ENCODE results near the gene SLC25A18.
"Not testable (repeated sequence)": the region's sequence is repeated elsewhere in the genome, so short reads cannot be mapped to it uniquely, and the experiment has no call there.

The SLC25A18 gene

DNA sequence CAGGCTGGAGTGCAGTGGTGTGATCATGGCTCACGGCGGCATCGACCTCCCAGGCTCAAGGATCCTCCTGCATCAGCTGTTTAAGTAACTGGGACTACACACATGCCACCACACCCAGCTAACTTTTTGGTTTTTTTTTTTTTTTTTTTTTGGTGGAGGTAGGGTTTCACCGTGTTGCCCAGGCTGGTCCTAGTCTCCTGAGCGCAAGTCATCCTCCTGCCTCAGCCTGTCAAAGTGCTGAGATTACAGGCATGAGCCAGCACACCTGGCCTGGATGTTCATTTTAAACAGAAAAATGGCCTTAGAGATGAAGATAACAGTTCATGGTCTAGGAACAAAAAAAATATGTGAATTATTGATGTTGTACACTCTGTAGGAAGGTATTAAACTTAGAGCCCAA lies 13.6 kb upstream of the SLC25A18 start:
- peaks cover 58% of the 10 kb centered on the region for H3K36me3 ChIP-seq (ENCODE audit: insufficient read depth, low read length)
- H3K9me3 ChIP-seq (ENCODE audit: control insufficient read depth, insufficient read depth, low read length) = no peaks in the 10 kb centered on the region
- no peak overlapping the region for H3K9ac ChIP-seq (ENCODE audit: low read depth, low read length)
- H3K4me1 ChIP-seq (ENCODE audit: insufficient read depth, low read length) = no peaks in the 10 kb centered on the region

DNA sequence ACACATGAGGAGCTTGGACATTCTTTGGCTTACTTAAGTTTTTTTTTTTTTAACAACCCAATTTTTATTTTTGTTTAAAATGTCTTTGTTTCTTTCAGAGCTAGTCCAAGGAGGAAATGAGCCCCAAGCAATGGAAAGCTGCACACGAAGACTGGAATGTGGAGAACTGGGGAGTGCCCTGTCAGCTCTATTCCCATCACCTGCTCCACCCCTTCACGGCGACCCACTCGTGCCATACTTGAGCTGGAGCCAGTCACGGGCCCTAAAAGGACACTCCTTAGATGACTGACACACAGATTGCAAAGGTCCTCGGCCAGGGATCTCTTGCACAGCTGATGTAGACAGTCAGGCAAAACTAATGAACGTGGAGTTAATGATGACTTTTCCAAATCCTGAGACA lies 10.6 kb upstream of the SLC25A18 start:
- H3K9me3 ChIP-seq (ENCODE audit: control insufficient read depth, insufficient read depth, low read length) = no peaks in the 10 kb centered on the region
- H3K4me1 ChIP-seq (ENCODE audit: insufficient read depth, low read length) = no peaks in the 10 kb centered on the region
- no peak overlapping the region for H3K9ac ChIP-seq (ENCODE audit: low read depth, low read length)
- H3K36me3 ChIP-seq (ENCODE audit: insufficient read depth, low read length) = peaks cover 58% of the 10 kb centered on the region

DNA sequence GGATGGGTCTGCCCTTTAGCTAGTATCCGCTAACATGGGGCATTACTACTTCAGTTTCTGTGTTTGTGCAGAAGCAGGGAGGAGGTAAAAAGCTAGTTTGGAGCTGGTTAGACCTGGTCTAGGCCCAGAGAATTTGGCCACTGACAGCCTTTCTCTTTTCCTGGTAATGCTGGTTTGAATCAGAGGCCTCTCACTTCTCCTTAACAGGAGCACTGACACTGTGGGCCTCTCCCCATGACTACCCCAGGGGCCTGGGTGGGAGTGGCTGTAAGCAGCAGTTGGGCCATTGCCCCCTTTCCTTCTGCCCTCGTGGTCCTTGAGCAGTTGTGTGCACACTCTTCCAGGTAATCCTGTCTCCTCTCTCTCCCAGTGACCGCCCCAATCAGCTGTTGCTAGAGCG lies 8.5 kb upstream of the SLC25A18 start:
- Histone ChIP-seq H3K9ac (ENCODE audit: low read depth, low read length) (no peak overlapping the region), H3K4me1 (ENCODE audit: insufficient read depth, low read length) (no peaks in the 10 kb centered on the region), H3K36me3 (ENCODE audit: insufficient read depth, low read length) (peaks cover 52% of the 10 kb centered on the region), H3K9me3 (ENCODE audit: control insufficient read depth, insufficient read depth, low read length) (no peaks in the 10 kb centered on the region)

DNA sequence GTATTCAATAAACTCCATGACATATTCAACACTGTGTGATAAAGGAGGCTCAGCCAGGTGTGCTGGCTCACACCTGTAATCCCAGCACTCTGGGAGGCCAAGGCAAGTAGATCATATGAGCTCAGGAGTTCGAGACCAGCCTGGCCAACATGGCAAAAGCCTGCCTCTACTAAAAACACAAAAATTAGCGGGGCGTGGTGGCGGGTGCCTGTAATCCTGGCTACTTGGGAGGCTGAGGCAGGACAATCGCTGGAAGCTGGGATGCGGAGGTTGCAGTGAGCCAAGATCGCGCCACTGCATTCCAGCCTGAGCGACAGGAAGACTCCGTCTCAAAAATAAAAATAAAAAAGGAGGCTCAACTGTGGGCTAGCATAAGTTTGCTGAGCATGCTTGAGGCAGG lies 4.1 kb upstream of the SLC25A18 start:
- Histone ChIP-seq H3K9me3 (ENCODE audit: control insufficient read depth, insufficient read depth, low read length) (peaks cover 2% of the 10 kb centered on the region; the same call in 1 of the 2 replicates), H3K36me3 (ENCODE audit: insufficient read depth, low read length) (peaks cover 24% of the 10 kb centered on the region), H3K9ac (ENCODE audit: low read depth, low read length) (no peak overlapping the region), H3K4me1 (ENCODE audit: insufficient read depth, low read length) (peaks cover 20% of the 10 kb centered on the region)

DNA sequence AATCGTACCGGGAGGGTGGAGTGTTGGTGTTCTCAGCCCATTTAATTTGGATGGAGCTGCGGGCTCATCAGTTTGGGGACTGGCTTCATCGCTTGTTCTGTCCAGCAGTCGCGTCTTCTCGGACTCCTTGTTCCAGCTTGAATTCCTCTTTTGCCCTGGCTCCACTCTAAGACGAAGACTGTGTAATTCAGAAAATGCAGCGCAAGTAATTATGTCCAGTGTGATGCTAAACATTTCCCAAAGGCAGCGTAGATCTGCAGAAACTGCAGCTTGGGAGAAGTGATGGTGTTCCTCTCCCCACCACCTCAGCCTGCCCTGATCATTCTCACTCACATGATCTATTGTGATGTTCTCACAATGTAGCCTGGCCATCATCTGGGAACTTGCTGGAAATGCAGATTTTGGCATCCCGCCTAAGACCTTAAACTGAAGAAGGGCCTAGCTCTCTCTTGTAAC lies 666 bp downstream of the SLC25A18 start:
- peaks cover 9% of the 10 kb centered on the region for H3K36me3 ChIP-seq (ENCODE audit: insufficient read depth, low read length)
- no peak overlapping the region for H3K9ac ChIP-seq (ENCODE audit: low read depth, low read length)
- H3K9me3 ChIP-seq (ENCODE audit: control insufficient read depth, insufficient read depth, low read length) = peaks cover 2% of the 10 kb centered on the region; the same call in 1 of the 2 replicates
- peaks cover 20% of the 10 kb centered on the region for H3K4me1 ChIP-seq (ENCODE audit: insufficient read depth, low read length)

DNA sequence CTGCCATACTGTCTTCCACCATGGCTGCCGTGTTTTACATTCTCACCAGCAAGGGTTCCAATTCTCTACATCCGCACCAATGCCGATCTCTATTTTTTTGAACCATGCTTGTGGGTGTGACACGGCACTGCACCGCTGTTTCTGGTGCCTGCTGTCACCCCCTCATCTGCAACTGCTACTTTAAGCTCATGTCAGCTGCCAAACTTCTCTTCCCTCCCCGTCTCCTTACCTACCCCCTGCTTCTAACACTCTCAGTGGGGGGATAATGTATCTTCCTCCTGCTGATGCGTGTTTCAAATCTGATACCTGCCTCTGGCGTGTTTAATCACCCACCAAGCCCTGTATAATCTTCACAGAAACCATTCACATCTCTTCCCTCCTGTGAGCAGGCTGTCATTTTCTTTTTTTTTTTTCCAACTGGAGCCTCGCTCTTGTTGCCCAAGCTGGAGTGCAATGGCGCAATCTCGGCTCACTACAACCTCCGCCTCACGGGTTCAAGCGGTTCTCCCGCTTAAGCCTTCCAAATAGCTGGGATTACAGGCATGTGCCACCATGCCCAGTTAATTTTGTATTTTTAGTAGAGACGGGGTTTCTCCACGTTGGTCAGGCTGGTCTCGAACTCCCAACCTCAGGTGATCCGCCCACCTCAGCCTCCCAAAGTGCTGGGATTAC lies 2.9 kb downstream of the SLC25A18 start:
- H3K36me3 ChIP-seq (ENCODE audit: insufficient read depth, low read length); H3K9me3 ChIP-seq (ENCODE audit: control insufficient read depth, insufficient read depth, low read length); H3K9ac ChIP-seq (ENCODE audit: low read depth, low read length): not testable (repeated sequence)
- H3K4me1 ChIP-seq (ENCODE audit: insufficient read depth, low read length) = peaks cover 40% of the 10 kb centered on the region

DNA sequence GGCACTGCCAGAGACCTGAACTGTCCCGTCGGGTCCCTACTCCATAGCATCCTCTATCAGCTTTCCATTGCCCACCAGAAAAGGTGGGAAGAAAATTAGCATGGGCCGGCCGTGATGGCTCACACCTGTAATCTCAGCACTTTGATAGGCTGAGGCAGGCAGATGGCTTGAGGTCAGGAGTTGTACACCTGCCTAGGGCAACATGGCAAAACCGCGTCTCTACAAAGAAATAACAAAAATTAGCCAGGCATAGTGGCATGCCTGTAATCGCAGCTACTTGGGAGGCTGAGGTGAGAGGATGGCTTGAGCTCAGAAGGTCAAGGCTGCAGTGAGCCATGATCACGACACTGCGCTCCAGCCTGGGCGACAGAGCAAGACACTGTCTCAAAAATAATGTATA lies 3.5 kb downstream of the SLC25A18 start:
- Histone ChIP-seq H3K9me3 (ENCODE audit: control insufficient read depth, insufficient read depth, low read length) (peaks cover 2% of the 10 kb centered on the region; the same call in 1 of the 2 replicates), H3K4me1 (ENCODE audit: insufficient read depth, low read length) (peaks cover 41% of the 10 kb centered on the region), H3K36me3 (ENCODE audit: insufficient read depth, low read length) (no peaks in the 10 kb centered on the region), H3K9ac (ENCODE audit: low read depth, low read length) (no peak overlapping the region)

DNA sequence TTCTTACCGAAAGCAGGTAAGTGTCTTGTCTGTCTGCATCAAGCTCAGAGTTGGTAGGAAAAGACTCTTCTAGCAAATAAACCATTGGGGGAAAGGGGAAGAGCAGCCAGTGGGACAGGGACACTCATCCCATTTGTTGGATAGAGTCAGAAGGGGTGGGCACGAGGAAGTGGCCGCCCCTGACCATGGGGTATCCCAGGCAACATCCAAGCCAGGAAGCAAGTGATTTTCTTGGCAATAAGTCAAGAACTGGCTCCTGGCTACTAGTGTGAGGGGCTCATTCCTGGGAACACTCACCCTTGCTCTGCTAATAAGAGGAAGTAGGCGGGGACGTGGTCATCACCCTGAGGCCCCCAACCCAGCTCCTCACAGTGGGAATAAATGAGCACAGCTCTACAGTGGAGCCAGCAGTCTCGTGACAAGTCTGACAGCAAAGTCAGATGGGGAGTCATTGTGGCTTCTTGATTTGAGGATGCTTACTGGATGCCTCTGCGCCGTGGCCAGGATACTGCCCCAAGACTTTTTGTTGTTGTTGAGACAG lies 6.7 kb downstream of the SLC25A18 start:
- H3K4me1 ChIP-seq (ENCODE audit: insufficient read depth, low read length) = peaks cover 21% of the 10 kb centered on the region
- no peaks in the 10 kb centered on the region for H3K9me3 ChIP-seq (ENCODE audit: control insufficient read depth, insufficient read depth, low read length)
- H3K9ac ChIP-seq (ENCODE audit: low read depth, low read length) = no peak overlapping the region
- no peaks in the 10 kb centered on the region for H3K36me3 ChIP-seq (ENCODE audit: insufficient read depth, low read length)

DNA sequence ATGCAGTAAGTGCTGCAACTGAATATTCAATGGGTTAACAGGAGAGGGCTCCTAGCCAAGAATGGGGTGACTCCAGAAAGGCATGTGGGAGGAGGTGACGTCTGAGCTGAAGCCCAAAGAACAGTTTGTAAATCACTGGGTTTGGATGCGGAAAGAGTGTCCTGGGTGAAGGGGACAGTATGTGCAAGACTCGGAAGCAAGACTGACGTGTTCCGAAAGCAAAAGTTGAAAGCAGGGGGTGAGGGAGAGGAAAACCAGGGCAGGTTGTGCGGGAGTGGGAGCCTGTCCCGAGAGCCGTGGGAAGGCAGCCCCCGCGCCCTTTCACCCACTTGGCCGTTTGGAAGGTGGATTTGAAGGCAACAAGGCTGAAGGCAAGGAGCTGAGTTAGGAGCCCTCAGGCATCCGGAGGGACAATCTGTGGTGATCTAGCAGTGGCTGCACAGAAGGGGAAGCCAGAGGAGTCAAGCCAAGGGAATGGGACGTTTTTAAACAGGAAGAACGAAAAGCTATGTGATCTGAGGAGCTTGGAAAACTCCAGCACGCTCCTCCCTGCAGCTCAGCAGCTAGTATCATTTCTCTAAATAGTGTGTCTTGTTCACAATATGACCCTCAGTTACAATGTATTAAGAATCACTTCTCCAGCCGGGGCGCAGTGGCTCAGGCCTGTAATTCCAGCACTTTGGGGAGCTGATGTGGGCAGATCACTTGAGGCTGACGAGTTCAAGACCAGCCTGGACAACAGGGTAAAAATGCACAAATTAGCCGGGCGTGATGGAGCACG lies 7.7 kb downstream of the SLC25A18 start:
- no peaks in the 10 kb centered on the region for H3K9me3 ChIP-seq (ENCODE audit: control insufficient read depth, insufficient read depth, low read length)
- no peaks in the 10 kb centered on the region for H3K36me3 ChIP-seq (ENCODE audit: insufficient read depth, low read length)
- peaks cover 30% of the 10 kb centered on the region for H3K4me1 ChIP-seq (ENCODE audit: insufficient read depth, low read length)
- no peak overlapping the region for H3K9ac ChIP-seq (ENCODE audit: low read depth, low read length)

DNA sequence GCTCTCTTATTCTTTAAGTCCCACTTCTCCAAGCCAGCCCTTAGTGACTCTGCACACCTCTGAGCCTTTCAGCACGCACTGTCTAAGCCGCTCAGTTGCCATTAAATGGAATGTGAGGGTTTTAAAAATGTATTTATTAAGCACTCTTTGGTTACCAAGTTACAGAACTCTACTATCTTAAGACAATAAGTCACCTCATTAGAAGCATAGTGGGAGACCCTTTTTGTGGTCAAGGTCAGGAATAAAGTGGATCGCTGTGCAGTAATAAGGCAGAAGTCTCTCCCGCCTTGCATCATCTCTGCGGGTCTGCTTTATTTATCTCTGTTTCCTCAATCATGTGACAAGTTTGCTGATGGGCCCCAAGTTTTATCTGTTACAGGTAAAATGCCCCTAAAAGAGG lies 11.9 kb downstream of the SLC25A18 start:
- no peaks in the 10 kb centered on the region for H3K36me3 ChIP-seq (ENCODE audit: insufficient read depth, low read length)
- no peaks in the 10 kb centered on the region for H3K9me3 ChIP-seq (ENCODE audit: control insufficient read depth, insufficient read depth, low read length)
- H3K4me1 ChIP-seq (ENCODE audit: insufficient read depth, low read length) = peaks cover 27% of the 10 kb centered on the region
- no peak overlapping the region for H3K9ac ChIP-seq (ENCODE audit: low read depth, low read length)

DNA sequence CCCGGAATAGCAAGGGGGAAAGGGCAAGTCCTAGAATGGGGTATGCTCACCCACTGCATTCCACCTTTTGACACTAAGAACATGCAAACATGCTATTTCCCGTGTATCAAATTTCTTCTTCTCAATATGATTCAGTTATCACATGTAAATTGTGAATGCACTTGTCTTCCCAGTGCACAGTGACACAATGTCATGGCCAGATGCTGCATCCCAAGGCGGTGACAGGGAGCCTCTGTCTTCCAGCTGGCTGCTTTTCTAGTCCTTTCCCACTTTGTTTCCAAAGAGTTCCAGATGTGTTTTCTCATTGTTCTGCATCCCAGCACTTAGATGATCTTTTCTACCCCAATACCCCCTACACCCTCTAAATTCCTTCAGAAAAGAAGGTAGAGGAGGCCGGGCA lies 12.4 kb downstream of the SLC25A18 start:
- H3K9me3 ChIP-seq (ENCODE audit: control insufficient read depth, insufficient read depth, low read length) = no peaks in the 10 kb centered on the region
- H3K9ac ChIP-seq (ENCODE audit: low read depth, low read length) = no peak overlapping the region
- H3K4me1 ChIP-seq (ENCODE audit: insufficient read depth, low read length) = peaks cover 24% of the 10 kb centered on the region
- H3K36me3 ChIP-seq (ENCODE audit: insufficient read depth, low read length) = no peaks in the 10 kb centered on the region

DNA sequence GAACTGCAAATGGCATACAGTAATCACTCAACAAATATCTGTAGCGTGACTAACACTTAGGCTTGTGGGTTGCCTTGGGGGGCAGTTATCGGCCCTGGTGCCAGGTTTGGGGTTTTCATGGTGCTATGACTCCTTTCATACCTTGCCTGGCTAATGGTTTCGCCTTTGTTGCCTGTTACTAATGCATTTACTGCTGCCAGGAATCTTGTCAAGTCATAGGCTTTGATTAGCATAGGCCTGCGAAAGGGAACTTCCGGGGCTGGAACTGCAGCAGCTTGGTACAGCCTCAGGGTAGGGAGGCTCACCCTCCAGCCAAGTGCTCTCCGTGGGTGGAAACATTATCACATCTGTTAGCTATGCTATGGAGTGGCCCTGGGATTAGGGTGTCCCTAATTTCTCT lies 13.2 kb downstream of the SLC25A18 start:
- Histone ChIP-seq H3K9me3 (ENCODE audit: control insufficient read depth, insufficient read depth, low read length) (no peaks in the 10 kb centered on the region), H3K36me3 (ENCODE audit: insufficient read depth, low read length) (no peaks in the 10 kb centered on the region), H3K4me1 (ENCODE audit: insufficient read depth, low read length) (peaks cover 19% of the 10 kb centered on the region), H3K9ac (ENCODE audit: low read depth, low read length) (no peak overlapping the region)

DNA sequence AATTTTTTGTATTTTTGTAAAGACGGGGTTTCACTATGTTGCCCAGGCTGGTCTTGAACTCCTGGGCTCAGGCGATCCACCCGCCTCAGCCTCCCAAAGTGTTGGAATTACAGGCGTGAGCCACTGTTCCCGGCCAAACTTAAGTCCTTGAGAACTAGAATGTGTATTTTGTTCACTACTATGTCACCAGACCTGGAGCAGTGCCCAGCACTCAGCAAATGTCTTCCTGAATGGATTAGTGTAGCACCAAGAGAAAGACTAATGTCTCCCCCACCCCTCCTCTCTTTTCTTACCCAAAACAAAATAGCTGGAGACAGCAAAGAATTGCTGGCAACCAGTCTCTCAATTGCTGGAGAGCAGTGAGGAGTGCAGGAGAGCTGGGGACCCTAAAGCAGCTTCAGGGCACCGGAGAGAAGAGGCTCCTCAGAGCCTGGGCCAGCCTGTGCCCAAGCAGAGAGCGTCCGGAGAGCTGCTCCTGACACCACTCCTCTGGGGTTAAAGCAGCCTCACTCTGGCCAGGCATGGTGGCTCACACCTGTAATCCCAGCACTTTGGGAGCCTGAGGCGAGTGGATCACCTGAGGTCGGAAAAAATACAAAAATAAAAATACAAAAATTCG lies 14.9 kb downstream of the SLC25A18 start:
- Histone ChIP-seq H3K9me3 (ENCODE audit: control insufficient read depth, insufficient read depth, low read length) (no peaks in the 10 kb centered on the region), H3K36me3 (ENCODE audit: insufficient read depth, low read length) (no peaks in the 10 kb centered on the region), H3K9ac (ENCODE audit: low read depth, low read length) (no peak overlapping the region)

DNA sequence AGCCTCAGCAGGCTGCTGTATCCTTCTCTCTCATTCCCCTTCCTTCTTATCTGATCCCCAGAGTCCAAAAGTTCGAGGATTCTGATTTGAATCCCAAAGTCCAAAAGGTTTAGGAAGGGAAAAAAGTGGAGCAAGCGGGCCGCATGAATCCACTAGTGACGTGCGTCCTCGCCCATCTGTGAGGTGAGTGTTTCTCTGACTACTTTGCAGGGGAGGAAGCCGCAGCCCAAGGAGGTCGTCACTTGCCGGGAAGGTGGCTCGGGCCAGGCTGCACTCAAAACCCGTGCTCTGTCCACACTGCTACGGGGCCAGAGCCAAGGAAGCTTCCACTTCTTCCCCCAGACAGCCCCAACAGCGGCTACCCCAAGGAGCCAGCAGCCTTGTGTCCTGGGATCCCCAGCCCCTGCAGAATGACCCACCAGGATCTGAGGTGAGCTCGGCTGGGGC lies 16.3 kb downstream of the SLC25A18 start:
- no peaks in the 10 kb centered on the region for H3K9me3 ChIP-seq (ENCODE audit: control insufficient read depth, insufficient read depth, low read length)
- H3K4me1 ChIP-seq (ENCODE audit: insufficient read depth, low read length) = peaks cover 19% of the 10 kb centered on the region
- no peak overlapping the region for H3K9ac ChIP-seq (ENCODE audit: low read depth, low read length)
- no peaks in the 10 kb centered on the region for H3K36me3 ChIP-seq (ENCODE audit: insufficient read depth, low read length)

More for the DNA sequence above, 14.9 kb downstream of the SLC25A18 start:
- peaks cover 19% of the 10 kb centered on the region for H3K4me1 ChIP-seq (ENCODE audit: insufficient read depth, low read length)

Data from ES-I3 (cell line).